Measurements from ENCODE around the gene STK32B. TPM values are rescaled to one million over a fixed set of nuclear protein-coding genes. Genes with fewer than 3 reads are reported as not detected.

The STK32B gene
- total RNA-seq, 1 donor from 2014 or later = 46.9 TPM

GRCh38 chr4:5009796-5010195, 41.5 kb upstream of the STK32B start:
- H3K27me3 Mint-ChIP-seq (ENCODE audit: unreplicated experiment) = peaks cover 38% of the 10 kb centered on the region
- H3K4me1 Mint-ChIP-seq (ENCODE audit: unreplicated experiment) = no peaks in the 10 kb centered on the region
- TF ChIP-seq CTCF (IDR thresholded peaks at IDR 0.05) = no peak
- peaks cover 3% of the 10 kb centered on the region for H3K36me3 Mint-ChIP-seq (ENCODE audit: unreplicated experiment)
- no peak overlapping the region for H3K4me3 Mint-ChIP-seq (ENCODE audit: unreplicated experiment)
- H3K27ac Mint-ChIP-seq (ENCODE audit: unreplicated experiment) = no peak overlapping the region
- H3K9me3 Mint-ChIP-seq (ENCODE audit: unreplicated experiment) = no peaks in the 10 kb centered on the region
- DNase-seq (ENCODE audit: extremely low spot score, unreplicated experiment) = no peak

GRCh38 chr4:5010984-5011383, 40.3 kb upstream of the STK32B start:
- no peaks in the 10 kb centered on the region for H3K9me3 Mint-ChIP-seq (ENCODE audit: unreplicated experiment)
- peaks cover 7% of the 10 kb centered on the region for H3K36me3 Mint-ChIP-seq (ENCODE audit: unreplicated experiment)
- H3K27ac Mint-ChIP-seq (ENCODE audit: unreplicated experiment) = no peak overlapping the region
- peaks cover 31% of the 10 kb centered on the region for H3K27me3 Mint-ChIP-seq (ENCODE audit: unreplicated experiment)
- no peaks in the 10 kb centered on the region for H3K4me1 Mint-ChIP-seq (ENCODE audit: unreplicated experiment)
- DNase-seq (ENCODE audit: extremely low spot score, unreplicated experiment) = no peak
- no peak for TF ChIP-seq CTCF (IDR thresholded peaks at IDR 0.05)
- no peak overlapping the region for H3K4me3 Mint-ChIP-seq (ENCODE audit: unreplicated experiment)

- no peak for TF ChIP-seq CTCF (IDR thresholded peaks at IDR 0.05)
- peaks cover 22% of the 10 kb centered on the region for H3K27me3 Mint-ChIP-seq (ENCODE audit: unreplicated experiment)
- H3K36me3 Mint-ChIP-seq (ENCODE audit: unreplicated experiment) = peaks cover 7% of the 10 kb centered on the region
- no peaks in the 10 kb centered on the region for H3K4me1 Mint-ChIP-seq (ENCODE audit: unreplicated experiment)
- H3K4me3 Mint-ChIP-seq (ENCODE audit: unreplicated experiment) = no peak overlapping the region
- H3K27ac Mint-ChIP-seq (ENCODE audit: unreplicated experiment) = no peak overlapping the region
- H3K9me3 Mint-ChIP-seq (ENCODE audit: unreplicated experiment) = no peaks in the 10 kb centered on the region
- DNase-seq (ENCODE audit: extremely low spot score, unreplicated experiment) = no peak
Measured at GRCh38 chr4:5012244-5012898, 38.9 kb upstream of the STK32B start.

- no peak for TF ChIP-seq CTCF (IDR thresholded peaks at IDR 0.05)
- Mint-ChIP-seq H3K9me3 (ENCODE audit: unreplicated experiment) (no peaks in the 10 kb centered on the region), H3K4me3 (ENCODE audit: unreplicated experiment) (no peak overlapping the region), H3K27me3 (ENCODE audit: unreplicated experiment) (peaks cover 21% of the 10 kb centered on the region), H3K4me1 (ENCODE audit: unreplicated experiment) (peaks cover 3% of the 10 kb centered on the region), H3K36me3 (ENCODE audit: unreplicated experiment) (peaks cover 7% of the 10 kb centered on the region), H3K27ac (ENCODE audit: unreplicated experiment) (no peak overlapping the region)
- DNase-seq (ENCODE audit: extremely low spot score, unreplicated experiment) = no peak
Measured at GRCh38 chr4:5012958-5013357, 38.3 kb upstream of the STK32B start.

GRCh38 chr4:5014007-5014682, 37.1 kb upstream of the STK32B start:
- H3K4me3 Mint-ChIP-seq (ENCODE audit: unreplicated experiment) = no peak overlapping the region
- H3K27me3 Mint-ChIP-seq (ENCODE audit: unreplicated experiment) = peaks cover 14% of the 10 kb centered on the region
- H3K9me3 Mint-ChIP-seq (ENCODE audit: unreplicated experiment) = no peaks in the 10 kb centered on the region
- no peak overlapping the region for H3K27ac Mint-ChIP-seq (ENCODE audit: unreplicated experiment)
- peaks cover 7% of the 10 kb centered on the region for H3K36me3 Mint-ChIP-seq (ENCODE audit: unreplicated experiment)
- DNase-seq (ENCODE audit: extremely low spot score, unreplicated experiment) = no peak
- no peak for TF ChIP-seq CTCF (IDR thresholded peaks at IDR 0.05)
- H3K4me1 Mint-ChIP-seq (ENCODE audit: unreplicated experiment) = peaks cover 10% of the 10 kb centered on the region
